Mesangial cell (primary cell): ENCODE measurements around the gene ITPR1. TPM values are rescaled to one million over a fixed set of nuclear protein-coding genes. Genes with fewer than 3 reads are reported as not detected.

Source experiments
- total RNA-seq: library from RNA; depleted of rRNA; stranded (reverse); fragments of >200 nt; gene quantifications from 2 replicates; pipeline ENCODE4 v1.2.3, GENCODE V29; 2015

ITPR1 gene
- 2.9 and 3.6 TPM in 2 replicates for total RNA-seq

DNA sequence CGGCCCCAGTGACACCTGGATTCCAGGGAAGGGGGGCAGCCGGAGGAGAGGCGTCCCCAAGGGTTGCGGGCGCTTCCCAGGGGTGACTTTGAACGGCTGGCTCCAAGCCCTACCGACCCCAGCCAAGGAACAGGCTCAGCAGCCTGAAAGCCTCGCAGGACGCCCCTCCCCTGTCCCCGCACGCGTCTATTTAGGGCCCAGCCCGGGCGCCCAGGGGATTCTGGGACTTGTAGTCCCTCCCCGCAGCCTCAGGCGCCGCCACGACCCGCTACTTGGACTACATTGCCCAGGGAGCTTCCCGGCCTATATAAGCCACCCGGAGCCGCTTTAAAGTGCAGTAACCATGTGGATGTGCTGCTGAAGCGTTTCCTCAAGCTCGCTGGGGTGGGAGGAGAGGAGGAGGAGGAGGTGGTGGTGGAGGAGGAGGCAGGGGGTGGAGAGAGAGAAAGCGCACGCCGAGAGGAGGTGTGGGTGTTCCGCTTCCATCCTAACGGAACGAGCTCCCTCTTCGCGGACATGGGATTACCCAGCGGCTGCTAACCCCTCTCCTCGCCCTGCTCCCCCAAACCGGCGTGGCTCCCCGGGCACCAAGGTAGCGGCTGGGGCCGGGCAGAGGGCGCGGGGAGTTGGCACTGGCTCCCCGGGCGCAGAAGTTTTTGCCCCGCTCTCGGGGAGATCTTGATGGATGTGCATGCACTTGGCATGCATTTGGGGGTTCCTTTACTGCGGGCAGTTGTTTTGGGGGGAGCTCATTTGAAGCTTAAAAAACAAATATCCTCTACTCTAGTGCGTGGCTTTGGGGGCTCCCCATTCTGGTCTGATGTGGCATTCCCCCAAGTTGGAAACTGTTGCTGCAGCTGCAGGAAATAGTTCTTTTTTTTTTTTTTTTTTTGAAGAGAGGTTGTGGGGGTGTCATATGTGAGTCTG, at the start of gene ITPR1:
TSS of gene ITPR1 (plus strand) at position 335 of the 927 bp plus-strand sequence. CDS start 23,144 bp downstream, outside the sequence.

GRCh38 chr3:4466741-4467521, 26.2 kb upstream of the ITPR1 start, which contains the start of gene SUMF1:
SUMF1 (minus strand) TSS chr3:4467269; CDS start chr3:4467245, 24 bp downstream.

Other genes starting within 250 kb of the ITPR1 start
- gene SETMAR, start 190.0 kb upstream of the ITPR1 start, total RNA-seq: 6.8 and 11.2 TPM in 2 replicates
- 47.1 and 142 TPM in 2 replicates for gene SUMF1, start 26.1 kb upstream of the ITPR1 start, total RNA-seq